GM23338 (cell line): ENCODE measurements around the gene TCN1. TPM values are rescaled to one million over a fixed set of nuclear protein-coding genes. Genes with fewer than 3 reads are reported as not detected.

Experiments
- ATAC-seq: fragments of 200-7000 bp; cut with Tn5 transposase; 3 replicates; pipeline ENCODE4 v1.9.1; 2020
- DNase-seq: peaks from one replicate; pipeline ENCODE4 v3.0.0-alpha.2; 2015; ENCODE audit warnings: low spot score
- H2AFZ ChIP-seq: fragments of 200-600 bp; sonication (generic); 2 replicates; pipeline ENCODE4 v1.8.0; 2016; ENCODE audit warnings: antibody characterized with exemption, mild to moderate bottlenecking, moderate library complexity
- H3F3A ChIP-seq: fragments of 200-600 bp; sonication (generic); replicated peaks from 2 replicates; pipeline ENCODE4 v1.8.0; 2017; ENCODE audit warnings: antibody characterized with exemption, mixed run types, low read depth
- H3K27ac ChIP-seq: fragments of 200-600 bp; sonication (generic); 2 replicates; pipeline ENCODE4 v1.6.1; 2016; ENCODE audit warnings: low read depth
- H3K27me3 ChIP-seq: fragments of 200-600 bp; sonication (generic); 2 replicates; pipeline ENCODE4 v1.8.0; 2016; ENCODE audit warnings: mild to moderate bottlenecking, mixed run types, moderate library complexity; ENCODE audit not compliant: insufficient read depth
- H3K36me3 ChIP-seq: fragments of 200-600 bp; sonication (generic); 2 replicates; pipeline ENCODE4 v1.8.0; 2016; ENCODE audit warnings: mild to moderate bottlenecking; ENCODE audit not compliant: insufficient read depth
- H3K4me1 ChIP-seq: fragments of 200-600 bp; sonication (generic); 2 replicates; pipeline ENCODE4 v1.8.0; 2016; ENCODE audit warnings: mild to moderate bottlenecking, moderate library complexity; ENCODE audit not compliant: insufficient read depth
- H3K4me2 ChIP-seq: fragments of 200-600 bp; sonication (generic); 2 replicates; pipeline ENCODE4 v1.7.1; 2017; ENCODE audit warnings: mixed run types
- H3K4me3 ChIP-seq: fragments of 200-600 bp; sonication (generic); 2 replicates; pipeline ENCODE4 v1.6.1; 2016; ENCODE audit warnings: mixed run types
- H3K79me2 ChIP-seq: fragments of 200-600 bp; sonication (generic); replicated peaks from 2 replicates; pipeline ENCODE4 v1.8.0; 2017; ENCODE audit warnings: mild to moderate bottlenecking; ENCODE audit not compliant: insufficient read depth
- H3K9me2 ChIP-seq: fragments of 200-600 bp; sonication (generic); 2 replicates; pipeline ENCODE4 v1.8.0; 2017; ENCODE audit not compliant: insufficient read depth
- H4K20me1 ChIP-seq: fragments of 200-600 bp; sonication (generic); replicated peaks from 2 replicates; pipeline ENCODE4 v1.8.0; 2017; ENCODE audit warnings: mild to moderate bottlenecking; ENCODE audit not compliant: insufficient read depth
- H3K27ac Mint-ChIP-seq: 2 replicates; pipeline ENCODE4 v1.8.0; 2020; ENCODE audit warnings: inconsistent platforms, mild to moderate bottlenecking, moderate library complexity, mixed read lengths
- H3K27me3 Mint-ChIP-seq: 3 replicates; pipeline ENCODE4 v1.8.0; 2022; ENCODE audit warnings: low read depth, mild to moderate bottlenecking, moderate library complexity, mixed read lengths, inconsistent platforms; ENCODE audit not compliant: insufficient read depth, poor library complexity
- H3K36me3 Mint-ChIP-seq: 3 replicates; pipeline ENCODE4 v1.8.0; 2021; ENCODE audit warnings: low read depth, mild to moderate bottlenecking, inconsistent platforms, moderate library complexity, mixed read lengths
- H3K4me1 Mint-ChIP-seq: 3 replicates; pipeline ENCODE4 v1.8.0; 2020; ENCODE audit warnings: mild to moderate bottlenecking, inconsistent platforms, mixed read lengths
- H3K4me3 Mint-ChIP-seq: 3 replicates; pipeline ENCODE4 v1.8.0; 2021; ENCODE audit warnings: moderate library complexity, mild to moderate bottlenecking, inconsistent platforms, mixed read lengths
- H3K9me3 Mint-ChIP-seq: 3 replicates; pipeline ENCODE4 v1.8.0; 2020; ENCODE audit warnings: moderate library complexity, mild to moderate bottlenecking, inconsistent platforms, mixed read lengths
- NANOG ChIP-seq: IDR thresholded peaks from 2 replicates; pipeline ENCODE4 v1.6.1; 2016; ENCODE audit warnings: antibody characterized with exemption, borderline replicate concordance
- POLR2AphosphoS5 ChIP-seq: IDR thresholded peaks from 2 replicates; pipeline ENCODE4 v1.6.1; 2016; ENCODE audit warnings: antibody characterized with exemption, low read depth
- polyA plus RNA-seq: library from polyadenylated mRNA; unstranded; fragments of >200 nt; fragmentation: Nextera tagmentation; extraction: Ambion mirVana; gene quantifications from 2 replicates; pipeline ENCODE4 v1.2.1, GENCODE V29; 2016
- total RNA-seq: library from RNA; depleted of rRNA; stranded (reverse); fragments of >200 nt; shearing (Covaris generic); gene quantifications from 2 replicates; pipeline ENCODE4 v1.2.3, GENCODE V29; 2014
- TF ChIP-seq, protein P1 (sequence below), 2 experiments: fragments of 200-600 bp in 1 of 2; sonication (generic) in 1 of 2; conservative IDR thresholded peaks; 2 replicates each; pipeline versions ENCODE4 v1.5.1 to v1.6.1; 2016 to 2017; ENCODE audit warnings: antibody characterized with exemption in 2 of 2, low read depth in 2 of 2, mild to moderate bottlenecking in 2 of 2, moderate library complexity in 1 of 2
- TF ChIP-seq, protein P2 (sequence below): IDR thresholded peaks from 2 replicates; pipeline ENCODE4 v1.6.1; 2016; ENCODE audit warnings: antibody characterized with exemption
- TF ChIP-seq, protein P3 (sequence below): fragments of 250-450 bp; sonication (Bioruptor Pico); IDR thresholded peaks from 2 replicates; pipeline ENCODE4 v1.5.0; 2020; ENCODE audit warnings: mild to moderate bottlenecking, moderate library complexity

TCN1 gene
- total and polyA plus RNA-seq, 2 experiments from 2014 or later: not detected

DNA sequence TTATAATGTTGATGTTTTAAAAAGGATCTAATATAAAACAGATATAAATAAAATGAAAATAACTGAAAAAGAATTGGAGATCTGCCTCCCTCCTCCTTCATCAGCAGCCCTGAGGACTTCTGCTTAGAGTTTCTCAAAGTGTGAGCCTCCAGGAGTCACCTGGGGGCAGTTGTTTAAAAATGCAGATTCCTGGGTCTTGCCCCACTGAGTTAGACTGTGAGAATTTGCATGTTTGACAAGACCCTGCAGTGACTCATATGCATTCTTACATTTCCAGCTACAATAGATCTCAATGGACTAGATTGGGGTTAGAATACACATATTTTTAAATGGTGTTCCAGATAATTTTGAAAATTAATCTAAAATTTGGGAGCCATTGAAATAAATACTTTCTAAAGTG, 11.5 kb upstream of the TCN1 start:
- no peak overlapping the region for H3K4me3 Mint-ChIP-seq
- H3K9me3 Mint-ChIP-seq: no peaks in the 10 kb centered on the region
- Histone ChIP-seq H4K20me1 (no peaks in the 10 kb centered on the region), H3K36me3 (no peaks in the 10 kb centered on the region), H3K4me1 (peaks cover 13% of the 10 kb centered on the region), H3K9me2 (peaks cover 10% of the 10 kb centered on the region), H3K79me2 (no peaks in the 10 kb centered on the region), H3K27me3 (no peaks in the 10 kb centered on the region), H3K4me3 (no peak overlapping the region), H3K27ac (no peak overlapping the region), H2AFZ (no peak overlapping the region), H3K4me2 (peak overlapping the region; percentile 18; the same call in 1 of the 2 replicates), H3F3A (no peaks in the 10 kb centered on the region)
- H3K27me3 Mint-ChIP-seq: peaks cover 1% of the 10 kb centered on the region
- H3K4me1 Mint-ChIP-seq: peaks cover 19% of the 10 kb centered on the region
- DNase-seq (no peak), ATAC-seq (peak; percentile 29; the same call in 1 of the 3 replicates)
- no peaks in the 10 kb centered on the region for H3K36me3 Mint-ChIP-seq
- no peak overlapping the region for H3K27ac Mint-ChIP-seq
- TF ChIP-seq POLR2AphosphoS5 (no peak), NANOG (no peak)
- TF ChIP-seq, protein P1, sequence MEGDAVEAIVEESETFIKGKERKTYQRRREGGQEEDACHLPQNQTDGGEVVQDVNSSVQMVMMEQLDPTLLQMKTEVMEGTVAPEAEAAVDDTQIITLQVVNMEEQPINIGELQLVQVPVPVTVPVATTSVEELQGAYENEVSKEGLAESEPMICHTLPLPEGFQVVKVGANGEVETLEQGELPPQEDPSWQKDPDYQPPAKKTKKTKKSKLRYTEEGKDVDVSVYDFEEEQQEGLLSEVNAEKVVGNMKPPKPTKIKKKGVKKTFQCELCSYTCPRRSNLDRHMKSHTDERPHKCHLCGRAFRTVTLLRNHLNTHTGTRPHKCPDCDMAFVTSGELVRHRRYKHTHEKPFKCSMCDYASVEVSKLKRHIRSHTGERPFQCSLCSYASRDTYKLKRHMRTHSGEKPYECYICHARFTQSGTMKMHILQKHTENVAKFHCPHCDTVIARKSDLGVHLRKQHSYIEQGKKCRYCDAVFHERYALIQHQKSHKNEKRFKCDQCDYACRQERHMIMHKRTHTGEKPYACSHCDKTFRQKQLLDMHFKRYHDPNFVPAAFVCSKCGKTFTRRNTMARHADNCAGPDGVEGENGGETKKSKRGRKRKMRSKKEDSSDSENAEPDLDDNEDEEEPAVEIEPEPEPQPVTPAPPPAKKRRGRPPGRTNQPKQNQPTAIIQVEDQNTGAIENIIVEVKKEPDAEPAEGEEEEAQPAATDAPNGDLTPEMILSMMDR (conservative IDR thresholded peaks at IDR 0.05; ENCODE audit: low read depth in 2 of 2): no peak
- TF ChIP-seq, protein P2, sequence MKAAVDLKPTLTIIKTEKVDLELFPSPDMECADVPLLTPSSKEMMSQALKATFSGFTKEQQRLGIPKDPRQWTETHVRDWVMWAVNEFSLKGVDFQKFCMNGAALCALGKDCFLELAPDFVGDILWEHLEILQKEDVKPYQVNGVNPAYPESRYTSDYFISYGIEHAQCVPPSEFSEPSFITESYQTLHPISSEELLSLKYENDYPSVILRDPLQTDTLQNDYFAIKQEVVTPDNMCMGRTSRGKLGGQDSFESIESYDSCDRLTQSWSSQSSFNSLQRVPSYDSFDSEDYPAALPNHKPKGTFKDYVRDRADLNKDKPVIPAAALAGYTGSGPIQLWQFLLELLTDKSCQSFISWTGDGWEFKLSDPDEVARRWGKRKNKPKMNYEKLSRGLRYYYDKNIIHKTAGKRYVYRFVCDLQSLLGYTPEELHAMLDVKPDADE: no peak
- TF ChIP-seq, protein P3, sequence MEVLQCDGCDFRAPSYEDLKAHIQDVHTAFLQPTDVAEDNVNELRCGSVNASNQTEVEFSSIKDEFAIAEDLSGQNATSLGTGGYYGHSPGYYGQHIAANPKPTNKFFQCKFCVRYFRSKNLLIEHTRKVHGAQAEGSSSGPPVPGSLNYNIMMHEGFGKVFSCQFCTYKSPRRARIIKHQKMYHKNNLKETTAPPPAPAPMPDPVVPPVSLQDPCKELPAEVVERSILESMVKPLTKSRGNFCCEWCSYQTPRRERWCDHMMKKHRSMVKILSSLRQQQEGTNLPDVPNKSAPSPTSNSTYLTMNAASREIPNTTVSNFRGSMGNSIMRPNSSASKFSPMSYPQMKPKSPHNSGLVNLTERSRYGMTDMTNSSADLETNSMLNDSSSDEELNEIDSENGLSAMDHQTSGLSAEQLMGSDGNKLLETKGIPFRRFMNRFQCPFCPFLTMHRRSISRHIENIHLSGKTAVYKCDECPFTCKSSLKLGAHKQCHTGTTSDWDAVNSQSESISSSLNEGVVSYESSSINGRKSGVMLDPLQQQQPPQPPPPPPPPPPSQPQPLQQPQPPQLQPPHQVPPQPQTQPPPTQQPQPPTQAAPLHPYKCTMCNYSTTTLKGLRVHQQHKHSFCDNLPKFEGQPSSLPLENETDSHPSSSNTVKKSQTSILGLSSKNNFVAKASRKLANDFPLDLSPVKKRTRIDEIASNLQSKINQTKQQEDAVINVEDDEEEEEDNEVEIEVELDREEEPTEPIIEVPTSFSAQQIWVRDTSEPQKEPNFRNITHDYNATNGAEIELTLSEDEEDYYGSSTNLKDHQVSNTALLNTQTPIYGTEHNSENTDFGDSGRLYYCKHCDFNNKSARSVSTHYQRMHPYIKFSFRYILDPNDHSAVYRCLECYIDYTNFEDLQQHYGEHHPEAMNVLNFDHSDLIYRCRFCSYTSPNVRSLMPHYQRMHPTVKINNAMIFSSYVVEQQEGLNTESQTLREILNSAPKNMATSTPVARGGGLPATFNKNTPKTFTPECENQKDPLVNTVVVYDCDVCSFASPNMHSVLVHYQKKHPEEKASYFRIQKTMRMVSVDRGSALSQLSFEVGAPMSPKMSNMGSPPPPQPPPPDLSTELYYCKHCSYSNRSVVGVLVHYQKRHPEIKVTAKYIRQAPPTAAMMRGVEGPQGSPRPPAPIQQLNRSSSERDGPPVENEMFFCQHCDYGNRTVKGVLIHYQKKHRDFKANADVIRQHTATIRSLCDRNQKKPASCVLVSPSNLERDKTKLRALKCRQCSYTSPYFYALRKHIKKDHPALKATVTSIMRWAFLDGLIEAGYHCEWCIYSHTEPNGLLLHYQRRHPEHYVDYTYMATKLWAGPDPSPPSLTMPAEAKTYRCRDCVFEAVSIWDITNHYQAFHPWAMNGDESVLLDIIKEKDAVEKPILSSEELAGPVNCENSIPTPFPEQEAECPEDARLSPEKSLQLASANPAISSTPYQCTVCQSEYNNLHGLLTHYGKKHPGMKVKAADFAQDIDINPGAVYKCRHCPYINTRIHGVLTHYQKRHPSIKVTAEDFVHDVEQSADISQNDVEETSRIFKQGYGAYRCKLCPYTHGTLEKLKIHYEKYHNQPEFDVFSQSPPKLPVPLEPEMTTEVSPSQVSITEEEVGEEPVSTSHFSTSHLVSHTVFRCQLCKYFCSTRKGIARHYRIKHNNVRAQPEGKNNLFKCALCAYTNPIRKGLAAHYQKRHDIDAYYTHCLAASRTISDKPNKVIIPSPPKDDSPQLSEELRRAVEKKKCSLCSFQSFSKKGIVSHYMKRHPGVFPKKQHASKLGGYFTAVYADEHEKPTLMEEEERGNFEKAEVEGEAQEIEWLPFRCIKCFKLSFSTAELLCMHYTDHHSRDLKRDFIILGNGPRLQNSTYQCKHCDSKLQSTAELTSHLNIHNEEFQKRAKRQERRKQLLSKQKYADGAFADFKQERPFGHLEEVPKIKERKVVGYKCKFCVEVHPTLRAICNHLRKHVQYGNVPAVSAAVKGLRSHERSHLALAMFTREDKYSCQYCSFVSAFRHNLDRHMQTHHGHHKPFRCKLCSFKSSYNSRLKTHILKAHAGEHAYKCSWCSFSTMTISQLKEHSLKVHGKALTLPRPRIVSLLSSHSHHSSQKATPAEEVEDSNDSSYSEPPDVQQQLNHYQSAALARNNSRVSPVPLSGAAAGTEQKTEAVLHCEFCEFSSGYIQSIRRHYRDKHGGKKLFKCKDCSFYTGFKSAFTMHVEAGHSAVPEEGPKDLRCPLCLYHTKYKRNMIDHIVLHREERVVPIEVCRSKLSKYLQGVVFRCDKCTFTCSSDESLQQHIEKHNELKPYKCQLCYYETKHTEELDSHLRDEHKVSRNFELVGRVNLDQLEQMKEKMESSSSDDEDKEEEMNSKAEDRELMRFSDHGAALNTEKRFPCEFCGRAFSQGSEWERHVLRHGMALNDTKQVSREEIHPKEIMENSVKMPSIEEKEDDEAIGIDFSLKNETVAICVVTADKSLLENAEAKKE: peak; percentile 59; the same call in 1 of the 2 replicates
